HTERT RPE-1 (cell line): ENCODE measurements around the gene RSL24D1.
"Not testable (repeated sequence)": the region's sequence is repeated elsewhere in the genome, so short reads cannot be mapped to it uniquely, and the experiment has no call there.

ENCODE experiments used
- in situ Hi-C: fragments of 300-500 bp; cut with MboI; formaldehyde crosslinking; loops from 4 replicates; pipeline ENCODE4 v1.14.3; 2020; ENCODE audit warnings: low sequenced_read_pairs

RSL24D1 gene

GRCh38 chr15:55220606-55221005, 23.9 kb upstream of the RSL24D1 start:
- in situ Hi-C loops: no loop called here

DNA sequence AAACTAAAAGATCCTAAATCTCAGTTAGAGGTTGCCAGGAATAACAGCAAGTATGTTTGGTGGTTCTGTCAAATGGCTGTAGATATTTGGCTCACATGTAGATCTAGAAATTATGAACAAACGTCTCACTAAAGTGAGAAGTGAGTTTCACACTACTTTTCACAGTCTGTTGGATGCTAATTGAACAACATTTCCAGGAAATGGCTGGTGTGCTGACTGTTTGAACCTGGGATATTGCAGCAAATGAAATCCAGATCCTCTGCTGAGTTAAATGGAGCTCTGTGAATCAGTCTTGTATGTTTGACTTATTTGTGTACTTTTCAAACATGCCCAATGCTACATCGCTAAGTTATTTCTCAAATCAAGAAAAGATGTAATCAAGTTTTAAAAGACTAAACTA, 21.3 kb upstream of the RSL24D1 start:
- in situ Hi-C loops: no loop called here

DNA sequence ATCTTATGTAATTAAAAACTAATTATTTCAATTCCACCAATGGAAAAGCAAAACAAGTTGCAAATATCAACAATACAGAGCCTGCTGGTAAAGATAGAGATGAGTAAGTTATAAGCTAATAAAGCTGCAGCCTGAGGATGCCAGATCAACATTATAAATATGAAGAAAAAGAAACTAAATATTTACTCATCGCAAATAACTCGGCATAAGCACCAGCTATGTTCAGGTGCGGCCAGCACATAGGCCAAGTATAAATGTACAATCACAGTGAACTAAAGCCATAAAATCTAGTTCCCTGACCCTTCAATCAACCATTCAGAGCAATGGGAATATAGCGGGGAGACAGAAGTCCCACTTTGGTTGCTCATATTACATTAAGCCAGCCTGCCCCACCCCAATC, 7.7 kb upstream of the RSL24D1 start:
- in situ Hi-C loops: no loop called here

GRCh38 chr15:55202206-55202605, 5.5 kb upstream of the RSL24D1 start:
- in situ Hi-C loops: no loop called here

GRCh38 chr15:55198706-55199105, 2.0 kb upstream of the RSL24D1 start:
- in situ Hi-C loops: no loop called here

- in situ Hi-C loops: no loop called here
Measured at GRCh38 chr15:55197719-55198118, 978 bp upstream of the RSL24D1 start.

GRCh38 chr15:55197362-55197705, 593 bp upstream of the RSL24D1 start:
- in situ Hi-C loops: no loop called here

DNA sequence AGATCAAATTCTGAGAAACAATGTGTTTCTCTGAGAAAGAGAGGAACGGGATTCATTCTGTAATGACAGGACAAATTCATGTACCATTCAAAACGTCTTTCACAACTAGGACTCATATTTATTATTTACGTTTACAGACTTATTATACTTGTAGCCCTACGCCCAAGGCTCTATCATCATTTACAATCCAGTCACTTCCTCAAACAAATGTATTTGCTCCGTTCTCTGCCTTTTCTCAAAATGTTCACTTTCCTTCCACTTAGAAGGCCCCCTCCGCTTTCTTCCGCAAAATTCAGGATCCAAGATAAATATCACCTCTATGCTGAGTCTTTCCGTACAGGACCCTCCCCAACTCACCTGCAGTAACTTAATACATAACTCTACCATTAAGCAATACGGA, 745 bp downstream of the RSL24D1 start:
- in situ Hi-C loops: no loop called here

- in situ Hi-C loops: no loop called here
Measured at GRCh38 chr15:55194256-55194655, 2.5 kb downstream of the RSL24D1 start.

DNA sequence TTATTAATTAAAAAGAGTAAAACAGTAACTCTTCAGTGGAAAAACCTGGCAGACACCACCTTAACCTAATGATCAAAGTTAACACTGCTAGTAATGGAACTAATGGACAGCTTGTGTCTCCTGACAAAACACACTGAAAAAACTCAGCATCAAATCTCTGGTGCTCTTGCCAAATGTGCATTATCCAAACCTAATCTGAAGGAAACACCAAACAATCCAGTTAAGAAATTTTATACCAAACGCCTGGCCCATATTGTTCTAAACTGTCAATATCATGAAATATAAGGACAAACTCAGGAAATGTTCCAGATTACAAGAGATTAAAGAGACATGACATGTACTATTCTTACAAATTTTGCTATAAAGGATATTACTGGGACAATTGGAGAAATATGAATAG, 10.4 kb downstream of the RSL24D1 start:
- in situ Hi-C loops: no loop called here

- in situ Hi-C loops: no loop called here
Measured at GRCh38 chr15:55183679-55184078, 13.1 kb downstream of the RSL24D1 start.

- in situ Hi-C loops: no loop called here
Measured at GRCh38 chr15:55179141-55179540, 17.6 kb downstream of the RSL24D1 start.

DNA sequence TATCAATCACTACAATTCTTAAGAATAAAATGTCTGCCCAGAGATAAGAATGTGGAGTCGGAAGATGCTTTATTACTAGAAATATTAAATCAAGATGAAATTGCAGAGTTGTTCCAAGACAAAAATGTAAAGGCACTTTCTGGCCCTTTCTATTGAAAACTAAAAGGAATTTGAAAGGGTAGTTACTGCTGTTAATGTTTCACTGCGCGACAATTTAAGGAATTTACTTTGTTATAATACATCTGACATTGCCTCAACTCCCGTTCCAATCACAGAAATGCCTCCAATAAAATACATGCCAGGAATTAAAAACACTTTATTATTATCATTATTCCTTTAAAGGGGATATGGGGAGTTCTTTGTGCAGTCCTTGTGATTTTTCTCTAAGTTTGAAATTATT, 26.4 kb downstream of the RSL24D1 start:
- in situ Hi-C loops: no loop called here

DNA sequence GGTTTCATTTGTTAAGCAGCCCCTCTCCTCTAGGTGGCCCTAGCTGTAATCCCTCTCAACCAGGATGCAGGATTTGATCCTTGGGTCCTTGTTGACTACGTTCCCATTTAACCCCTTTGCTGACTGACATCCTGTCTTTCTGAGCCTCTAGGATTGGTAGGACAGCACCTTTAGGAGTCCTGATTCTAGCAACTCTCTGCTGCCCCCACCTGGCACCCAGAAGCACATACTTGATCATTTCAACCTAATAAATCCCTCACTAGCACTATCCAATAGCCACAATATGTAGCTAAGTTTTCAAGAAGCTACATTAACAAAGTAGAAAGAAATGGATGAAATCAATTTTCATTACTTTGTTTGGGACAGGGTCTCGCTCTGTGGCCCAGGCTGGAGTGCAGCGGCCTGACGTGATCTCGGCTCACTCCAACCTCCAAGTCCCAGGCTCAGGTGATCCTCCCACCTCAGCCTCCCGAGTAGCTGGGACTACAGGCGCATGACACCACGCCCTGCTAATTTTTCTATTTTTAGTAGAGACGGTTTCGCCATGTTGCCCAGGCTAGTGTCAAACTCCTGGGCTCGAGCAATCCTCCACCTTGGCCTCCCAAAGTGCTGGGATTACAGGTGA, 28.3 kb downstream of the RSL24D1 start:
- in situ Hi-C loops: no loop called here

DNA sequence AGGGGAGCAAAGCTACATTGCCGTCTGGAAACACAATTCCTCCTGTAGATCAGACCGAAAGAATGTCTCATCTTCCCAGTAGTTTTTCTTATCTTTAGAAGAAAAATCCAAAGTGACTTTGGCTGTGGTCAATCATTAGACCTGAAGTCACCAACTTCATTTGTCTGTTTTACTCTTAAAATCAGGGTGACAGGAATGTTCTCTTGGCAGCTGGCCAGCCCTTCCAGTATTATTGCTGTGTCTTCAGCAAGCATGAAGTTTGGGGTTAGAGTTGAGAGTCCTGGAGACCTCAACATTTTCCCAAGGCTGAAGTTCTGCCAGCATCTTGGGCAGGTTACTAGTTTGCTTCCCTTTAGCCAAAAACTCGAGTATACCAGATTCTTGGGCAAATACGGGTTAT, 32.5 kb downstream of the RSL24D1 start:
- in situ Hi-C loops: no loop called here

DNA sequence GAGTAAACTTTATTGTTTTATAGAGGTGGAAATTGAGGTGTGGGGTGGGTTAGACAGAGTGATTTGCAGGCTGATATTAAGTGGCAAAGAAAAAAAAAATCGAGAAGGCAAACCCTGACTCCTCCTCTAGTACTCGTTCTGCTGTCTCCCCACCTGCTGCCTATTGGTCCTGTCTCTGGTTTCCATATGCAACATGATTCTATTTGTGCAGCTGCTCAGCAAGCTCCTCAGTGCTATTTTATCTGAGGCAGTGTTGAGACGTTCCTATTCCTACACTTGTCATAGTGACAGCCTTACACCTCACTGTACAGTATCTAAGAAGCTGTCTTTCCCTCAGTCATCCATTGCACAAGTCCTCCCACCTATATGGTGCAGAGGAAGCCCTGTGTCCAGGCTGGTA, 45.1 kb downstream of the RSL24D1 start:
- in situ Hi-C loops: no loop called here

- in situ Hi-C loops: not testable (repeated sequence)
Measured at GRCh38 chr15:55143132-55143531, 53.6 kb downstream of the RSL24D1 start.

- in situ Hi-C loops: no loop called here
Measured at GRCh38 chr15:55133972-55134371, 62.8 kb downstream of the RSL24D1 start.

DNA sequence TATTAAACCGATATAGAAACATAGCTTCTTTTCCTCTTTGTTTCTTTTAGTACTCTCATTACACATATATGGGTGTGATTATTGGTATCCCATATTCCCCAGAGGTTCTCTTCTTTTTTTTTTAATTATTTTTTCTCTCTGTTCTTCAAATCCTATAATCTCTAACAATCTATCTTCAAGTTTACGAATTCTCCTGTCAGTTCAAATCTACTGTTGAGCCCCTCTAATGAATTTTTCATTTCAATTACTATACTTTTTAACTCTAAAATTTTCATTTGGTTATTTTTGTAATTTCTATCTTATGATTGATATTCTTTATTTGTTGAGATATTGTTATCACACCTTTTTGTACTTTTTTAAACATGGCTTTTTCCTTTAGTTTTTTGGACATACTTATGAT, 64.1 kb downstream of the RSL24D1 start:
- in situ Hi-C loops: no loop called here
